SH-SY5Y (cell line): Measurements from ENCODE around the gene CCDC117.

Experiments
- GATA2 ChIP-seq: IDR thresholded peaks from 2 replicates; pipeline ENCODE4 v1.6.1; 2011; ENCODE audit warnings: mild to moderate bottlenecking, low read depth, low read length
- GATA3 ChIP-seq: IDR thresholded peaks from 2 replicates; pipeline ENCODE4 v1.6.1; 2011; ENCODE audit warnings: low read depth, mild to moderate bottlenecking, low read length, moderate library complexity

GRCh38 chr22:28768701-28769393 is 3.6 kb upstream of the CCDC117 start:
- TF ChIP-seq GATA2 (no peak), GATA3 (no peak)
